Measurements from ENCODE around the gene MTX1. TPM values are rescaled to one million over a fixed set of nuclear protein-coding genes. Genes with fewer than 3 reads are reported as not detected.

The MTX1 gene
- total and polyA plus RNA-seq, 2 donors: 13.6 to 40.2 TPM

DNA sequence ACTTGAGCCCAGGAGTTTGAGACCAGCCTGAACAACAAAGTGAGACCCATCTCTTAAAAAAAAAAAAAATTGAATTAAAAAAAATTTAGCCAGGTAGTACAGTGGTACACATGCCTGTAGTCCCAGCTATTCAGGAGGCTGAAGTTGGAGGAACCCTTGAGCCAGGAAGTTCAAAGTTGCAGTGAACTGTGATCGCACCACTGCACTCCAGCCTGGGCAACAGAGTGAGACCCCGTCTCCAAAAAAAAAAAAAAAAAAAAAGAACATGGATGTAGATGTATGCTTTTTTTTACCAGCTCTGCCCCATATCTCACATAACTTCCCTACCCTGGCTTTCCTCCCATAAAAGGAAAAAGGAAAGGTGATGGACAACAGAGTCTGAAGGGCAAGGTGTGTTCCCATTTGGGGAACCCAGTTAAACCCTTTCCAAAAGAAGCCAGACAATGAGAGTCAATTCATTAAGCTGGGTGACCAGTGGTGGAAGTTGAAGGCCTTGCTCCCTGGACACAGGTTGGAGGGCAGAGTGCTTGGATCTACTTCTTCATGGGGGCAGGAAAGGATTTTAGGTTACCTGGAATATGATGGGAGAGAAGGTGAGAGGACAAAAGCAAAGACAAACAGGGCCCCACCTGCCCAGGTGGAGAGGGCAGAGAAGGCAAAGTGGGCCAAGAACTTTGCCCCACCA, 38.3 kb upstream of the MTX1 start:
- H3K4me1 ChIP-seq (ENCODE audit: insufficient read depth): no peaks in the 10 kb centered on the region
- no peak for DNase-seq (ENCODE audit: extremely low spot score)
- H3K36me3 ChIP-seq (ENCODE audit: insufficient read depth): no peaks in the 10 kb centered on the region
- H3K4me3 ChIP-seq (ENCODE audit: low read depth, low read length): no peak overlapping the region
- WGBS: 87% methylated on average over 2 of the region's 2 CpGs
- no peak overlapping the region for H3K27ac ChIP-seq (ENCODE audit: low read depth)

- WGBS: 91% methylated on average over 7 of the region's 7 CpGs
- Histone ChIP-seq H3K36me3 (ENCODE audit: insufficient read depth) (no peaks in the 10 kb centered on the region), H3K27ac (ENCODE audit: low read depth) (no peak overlapping the region), H3K4me3 (ENCODE audit: low read depth, low read length) (no peak overlapping the region), H3K4me1 (ENCODE audit: insufficient read depth) (no peaks in the 10 kb centered on the region)
- no peak for DNase-seq (ENCODE audit: extremely low spot score)
Measured at GRCh38 chr1:155170806-155171205, 37.7 kb upstream of the MTX1 start.

GRCh38 chr1:155171836-155172731, 36.4 kb upstream of the MTX1 start:
- Histone ChIP-seq H3K27ac (ENCODE audit: low read depth) (peak overlapping the region; percentile 78), H3K36me3 (ENCODE audit: insufficient read depth) (no peaks in the 10 kb centered on the region), H3K4me3 (ENCODE audit: low read depth, low read length) (peak overlapping the region; percentile 72), H3K4me1 (ENCODE audit: insufficient read depth) (no peaks in the 10 kb centered on the region)
- 44% methylated on average over 8 of the region's 8 CpGs for WGBS
- no peak for DNase-seq (ENCODE audit: extremely low spot score)

- Histone ChIP-seq H3K27ac (ENCODE audit: low read depth) (peak within 1 kb of the TSS; percentile 78), H3K36me3 (ENCODE audit: insufficient read depth) (no peaks in the 10 kb centered on the region), H3K4me3 (ENCODE audit: low read depth, low read length) (peak within 1 kb of the TSS; percentile 72), H3K4me1 (ENCODE audit: insufficient read depth) (no peaks in the 10 kb centered on the region)
- DNase-seq (ENCODE audit: extremely low spot score): peak; percentile 88
- WGBS: under 1% methylated on average over 57 of the region's 57 CpGs
Measured at GRCh38 chr1:155172732-155173477, 35.6 kb upstream of the MTX1 start, which contains the start of gene KRTCAP2. KRTCAP2 (minus strand) TSS chr1:155173304; CDS start chr1:155173224, 80 bp downstream.

DNA sequence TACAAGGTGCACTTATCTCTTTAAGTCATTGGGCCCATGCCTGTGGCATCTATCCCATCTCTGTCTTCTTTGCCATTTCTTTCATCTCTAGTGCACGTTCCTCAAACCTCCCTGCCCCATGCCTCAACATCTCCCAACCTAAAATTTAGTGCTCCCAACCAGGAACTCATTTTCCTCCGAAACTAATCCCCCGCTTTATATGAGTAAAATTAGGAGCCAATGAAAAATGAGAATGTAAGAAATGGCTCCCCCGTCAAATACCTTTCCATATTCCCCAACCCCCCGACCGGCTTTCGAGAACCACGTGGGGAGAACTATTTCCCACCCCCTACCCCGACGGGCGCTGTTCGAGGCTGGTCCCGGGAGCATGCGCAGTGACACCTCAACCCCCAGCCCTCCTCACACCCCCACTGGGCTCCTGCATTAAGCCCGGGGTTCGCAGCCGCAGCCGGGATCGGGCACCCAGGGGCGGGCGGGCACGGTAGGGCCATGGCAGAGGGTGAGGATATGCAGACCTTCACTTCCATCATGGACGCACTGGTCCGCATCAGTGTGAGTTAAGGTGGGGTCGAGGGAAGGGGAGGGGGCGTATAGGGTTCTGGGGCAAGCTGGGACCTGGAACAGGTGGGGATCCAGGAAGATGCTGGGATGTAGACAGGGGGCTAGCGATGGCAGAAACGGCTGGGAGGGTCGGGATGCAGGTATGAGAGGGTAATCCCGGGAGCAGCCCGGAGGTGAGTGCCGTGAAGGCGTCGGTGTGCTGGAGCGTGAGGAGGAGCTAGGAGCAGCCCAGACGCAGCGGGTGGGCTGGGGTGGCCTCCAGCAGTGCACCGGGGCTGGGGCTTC, 34.8 kb upstream of the MTX1 start, which contains the start of gene TRIM46:
Gene TRIM46, plus strand, starts transcription at position 372 of the 846 bp plus-strand sequence. Its CDS starts 118 bp downstream, at position 490.
- H3K36me3 ChIP-seq (ENCODE audit: insufficient read depth): no peaks in the 10 kb centered on the region
- 2% methylated on average over 38 of the region's 38 CpGs for WGBS
- H3K4me1 ChIP-seq (ENCODE audit: insufficient read depth): no peaks in the 10 kb centered on the region
- H3K4me3 ChIP-seq (ENCODE audit: low read depth, low read length): peak within 1 kb of the TSS; percentile 72
- DNase-seq (ENCODE audit: extremely low spot score): no peak
- H3K27ac ChIP-seq (ENCODE audit: low read depth): peak within 1 kb of the TSS; percentile 78

DNA sequence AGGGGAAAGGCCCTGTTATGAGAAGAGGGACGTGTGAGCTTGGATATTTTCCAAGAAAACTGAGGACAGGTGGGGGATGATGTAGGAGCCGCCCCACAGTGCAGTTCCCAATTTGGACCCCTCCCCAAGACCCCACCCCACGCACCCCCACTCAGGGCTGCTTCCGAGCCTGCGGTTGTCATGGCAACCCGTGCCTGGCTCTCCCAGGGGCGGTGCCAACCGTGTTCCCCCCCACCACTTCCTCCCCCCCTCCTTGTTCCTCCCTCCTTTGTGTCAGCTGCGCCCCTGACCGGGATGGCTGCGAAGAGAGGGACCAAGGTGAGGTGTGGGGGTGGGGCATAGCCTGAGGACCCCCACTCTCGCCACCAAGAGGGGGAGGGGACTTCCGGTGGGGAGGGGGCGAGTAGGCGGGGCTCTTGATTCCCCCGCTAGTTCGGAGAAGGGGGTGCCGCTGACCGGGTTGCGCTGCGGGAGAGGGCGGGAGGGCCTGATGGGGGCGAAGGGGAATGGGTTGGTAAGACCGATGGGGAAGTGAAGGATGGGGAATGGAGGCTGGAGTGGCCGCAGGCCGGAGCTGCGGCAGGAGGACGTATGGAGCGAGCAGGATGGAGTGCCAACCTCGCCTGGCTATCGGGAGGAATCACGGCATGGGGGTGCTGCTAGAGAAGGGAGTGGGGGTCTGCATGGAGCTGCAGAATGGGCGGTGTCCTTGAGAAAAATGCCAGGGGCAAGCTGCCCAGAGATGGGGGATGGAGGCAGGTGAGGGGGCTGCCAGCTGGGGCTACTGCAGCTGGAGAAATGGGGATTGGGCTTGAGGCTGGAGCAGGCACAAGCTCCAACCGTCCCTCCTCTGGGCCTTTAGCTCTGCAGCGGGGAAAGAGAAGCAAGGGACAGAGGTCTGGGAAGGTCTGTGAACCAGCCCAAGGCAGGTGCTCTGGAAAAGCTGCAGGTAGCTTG, 33.9 kb upstream of the MTX1 start:
- no peak for DNase-seq (ENCODE audit: extremely low spot score)
- Histone ChIP-seq H3K36me3 (ENCODE audit: insufficient read depth) (no peaks in the 10 kb centered on the region), H3K4me1 (ENCODE audit: insufficient read depth) (no peaks in the 10 kb centered on the region), H3K27ac (ENCODE audit: low read depth) (no peak overlapping the region), H3K4me3 (ENCODE audit: low read depth, low read length) (no peak overlapping the region)
- WGBS: 8% methylated on average over 35 of the region's 35 CpGs

- DNase-seq (ENCODE audit: extremely low spot score): no peak
- 80% methylated on average over 12 of the region's 12 CpGs for WGBS
- no peaks in the 10 kb centered on the region for H3K36me3 ChIP-seq (ENCODE audit: insufficient read depth)
- H3K27ac ChIP-seq (ENCODE audit: low read depth): no peak overlapping the region
- no peaks in the 10 kb centered on the region for H3K4me1 ChIP-seq (ENCODE audit: insufficient read depth)
- no peak overlapping the region for H3K4me3 ChIP-seq (ENCODE audit: low read depth, low read length)
Measured at GRCh38 chr1:155175281-155175926, 33.1 kb upstream of the MTX1 start.

DNA sequence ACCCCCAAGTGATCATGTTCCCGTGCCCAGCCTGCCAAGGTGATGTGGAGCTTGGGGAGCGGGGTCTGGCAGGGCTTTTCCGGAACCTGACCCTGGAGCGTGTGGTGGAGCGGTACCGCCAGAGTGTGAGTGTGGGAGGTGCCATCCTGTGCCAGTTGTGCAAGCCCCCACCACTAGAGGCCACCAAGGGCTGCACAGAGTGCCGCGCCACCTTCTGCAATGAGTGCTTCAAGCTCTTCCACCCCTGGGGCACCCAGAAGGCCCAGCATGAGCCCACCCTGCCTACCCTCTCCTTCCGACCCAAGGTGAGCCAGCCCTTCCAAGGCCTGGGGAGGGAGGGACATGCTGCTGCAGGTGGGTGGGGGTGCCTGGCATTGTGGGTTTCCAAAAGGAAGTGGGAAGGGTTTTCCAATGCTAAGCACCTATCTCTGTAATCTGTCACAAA, 32.5 kb upstream of the MTX1 start:
- Histone ChIP-seq H3K27ac (ENCODE audit: low read depth) (no peak overlapping the region), H3K4me3 (ENCODE audit: low read depth, low read length) (no peak overlapping the region), H3K36me3 (ENCODE audit: insufficient read depth) (no peaks in the 10 kb centered on the region), H3K4me1 (ENCODE audit: insufficient read depth) (no peaks in the 10 kb centered on the region)
- no peak for DNase-seq (ENCODE audit: extremely low spot score)
- 90% methylated on average over 9 of the region's 9 CpGs for WGBS

DNA sequence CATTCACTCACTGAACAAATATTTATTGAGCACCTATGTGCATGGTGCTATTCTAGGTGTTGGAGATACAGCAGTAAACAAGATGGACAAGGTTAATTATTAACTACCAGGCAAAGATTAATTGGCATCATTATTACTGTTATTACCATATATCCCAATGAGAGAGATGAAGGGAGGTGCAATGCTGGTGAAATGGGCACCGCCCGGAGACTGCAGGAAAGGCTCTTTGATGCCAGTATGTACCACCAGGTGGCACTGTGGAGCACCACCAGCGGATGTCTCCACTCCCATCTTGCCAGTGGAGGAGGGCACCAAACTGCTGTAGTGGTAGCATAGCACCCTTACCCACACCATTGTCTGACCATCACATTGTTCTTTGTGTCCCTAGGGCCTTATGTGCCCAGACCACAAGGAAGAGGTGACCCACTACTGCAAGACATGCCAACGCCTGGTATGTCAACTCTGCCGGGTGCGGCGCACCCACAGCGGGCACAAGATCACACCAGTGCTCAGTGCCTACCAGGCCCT, 31.9 kb upstream of the MTX1 start:
- no peak overlapping the region for H3K27ac ChIP-seq (ENCODE audit: low read depth)
- 63% methylated on average over 8 of the region's 8 CpGs for WGBS

GRCh38 chr1:155177192-155177917, 31.1 kb upstream of the MTX1 start:
- no peaks in the 10 kb centered on the region for H3K36me3 ChIP-seq (ENCODE audit: insufficient read depth)
- no peak overlapping the region for H3K27ac ChIP-seq (ENCODE audit: low read depth)
- no peaks in the 10 kb centered on the region for H3K4me1 ChIP-seq (ENCODE audit: insufficient read depth)
- no peak overlapping the region for H3K4me3 ChIP-seq (ENCODE audit: low read depth, low read length)
- WGBS: 80% methylated on average over 11 of the region's 11 CpGs
- no peak for DNase-seq (ENCODE audit: extremely low spot score)

More for the DNA sequence above, 31.9 kb upstream of the MTX1 start:
- Histone ChIP-seq H3K4me3 (ENCODE audit: low read depth, low read length) (no peak overlapping the region), H3K36me3 (ENCODE audit: insufficient read depth) (no peaks in the 10 kb centered on the region), H3K4me1 (ENCODE audit: insufficient read depth) (no peaks in the 10 kb centered on the region)
- no peak for DNase-seq (ENCODE audit: extremely low spot score)

GRCh38 chr1:155177918-155178281, 30.6 kb upstream of the MTX1 start:
- 97% methylated on average over 9 of the region's 9 CpGs for WGBS
- no peak overlapping the region for H3K4me3 ChIP-seq (ENCODE audit: low read depth, low read length)
- no peak for DNase-seq (ENCODE audit: extremely low spot score)
- H3K36me3 ChIP-seq (ENCODE audit: insufficient read depth): no peaks in the 10 kb centered on the region
- no peaks in the 10 kb centered on the region for H3K4me1 ChIP-seq (ENCODE audit: insufficient read depth)
- no peak overlapping the region for H3K27ac ChIP-seq (ENCODE audit: low read depth)

Measured in urinary bladder (tissue), 4 donors.